ENCODE measurements around the gene ZFAND3.

ZFAND3 gene

DNA sequence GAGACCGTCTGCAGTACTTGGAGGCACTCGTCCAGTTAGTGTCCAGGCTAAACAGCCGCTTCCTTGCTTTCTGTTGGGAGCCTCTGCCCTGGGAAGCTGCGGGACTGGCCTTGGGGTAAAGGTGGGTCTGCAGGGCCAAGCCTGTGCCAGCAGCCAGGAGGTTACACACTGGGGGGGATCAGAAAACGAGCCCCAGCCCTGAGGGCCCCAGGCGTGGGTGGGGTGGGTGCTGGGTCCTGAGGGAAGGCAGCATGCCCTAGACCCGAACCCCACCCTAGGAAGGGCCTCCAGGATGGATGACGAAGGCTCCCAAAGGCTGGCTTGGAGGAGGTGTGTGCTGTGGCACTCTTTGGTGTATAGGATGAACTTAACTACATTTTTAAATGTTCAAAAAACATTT lies 335.2 kb downstream of the ZFAND3 start:
- DNase-seq (ENCODE audit: low read depth in 2 of 2): no peak

DNA sequence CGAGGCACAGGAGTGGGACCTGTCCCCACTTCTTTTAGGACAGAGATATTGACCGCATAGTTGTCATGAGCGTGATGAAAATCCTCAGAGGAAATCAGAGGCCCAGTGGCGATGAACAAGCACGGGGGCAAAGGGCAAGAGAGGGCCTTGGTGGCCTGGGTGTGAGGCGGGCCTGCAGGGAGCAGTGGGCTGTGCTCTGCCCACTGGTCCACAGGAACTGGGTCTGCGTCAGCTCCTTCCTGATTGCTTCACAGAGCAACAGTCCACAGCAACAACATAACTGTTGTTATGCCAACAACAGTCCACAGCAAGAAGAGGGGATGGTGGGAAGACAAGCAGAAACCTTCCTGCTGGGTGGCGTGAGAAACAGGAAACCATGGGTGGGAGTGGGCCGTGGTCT lies 335.6 kb downstream of the ZFAND3 start:
- DNase-seq (ENCODE audit: low read depth in 2 of 2): no peak

DNA sequence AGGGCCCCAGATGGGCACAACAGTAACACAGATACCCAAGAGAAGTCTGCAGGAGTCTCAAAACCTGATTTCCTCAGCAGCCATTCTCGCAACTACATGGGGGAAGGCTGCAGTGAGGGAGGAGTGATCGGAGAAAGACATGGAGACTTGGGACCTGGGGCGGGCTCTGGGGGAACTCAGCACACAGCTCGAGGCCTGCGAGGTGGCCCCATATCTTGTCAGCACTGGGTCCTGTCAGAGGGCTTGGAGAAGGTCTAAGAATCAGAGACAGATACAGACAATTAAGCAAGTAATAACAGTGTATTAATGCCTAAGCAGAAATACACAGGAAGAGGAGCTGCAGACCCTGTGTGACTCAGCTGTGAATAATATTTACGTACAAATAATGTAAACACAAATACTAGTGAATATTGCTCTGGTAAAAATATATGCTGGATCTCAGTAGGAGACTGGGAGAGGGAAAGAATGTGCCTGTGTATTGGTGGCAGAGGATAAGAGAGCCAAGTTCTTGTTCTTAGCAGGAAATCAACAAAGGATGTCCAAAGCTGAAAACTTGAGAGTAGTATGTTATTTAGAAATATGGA lies 336.2 kb downstream of the ZFAND3 start:
- DNase-seq (ENCODE audit: low read depth in 2 of 2): no peak

DNA sequence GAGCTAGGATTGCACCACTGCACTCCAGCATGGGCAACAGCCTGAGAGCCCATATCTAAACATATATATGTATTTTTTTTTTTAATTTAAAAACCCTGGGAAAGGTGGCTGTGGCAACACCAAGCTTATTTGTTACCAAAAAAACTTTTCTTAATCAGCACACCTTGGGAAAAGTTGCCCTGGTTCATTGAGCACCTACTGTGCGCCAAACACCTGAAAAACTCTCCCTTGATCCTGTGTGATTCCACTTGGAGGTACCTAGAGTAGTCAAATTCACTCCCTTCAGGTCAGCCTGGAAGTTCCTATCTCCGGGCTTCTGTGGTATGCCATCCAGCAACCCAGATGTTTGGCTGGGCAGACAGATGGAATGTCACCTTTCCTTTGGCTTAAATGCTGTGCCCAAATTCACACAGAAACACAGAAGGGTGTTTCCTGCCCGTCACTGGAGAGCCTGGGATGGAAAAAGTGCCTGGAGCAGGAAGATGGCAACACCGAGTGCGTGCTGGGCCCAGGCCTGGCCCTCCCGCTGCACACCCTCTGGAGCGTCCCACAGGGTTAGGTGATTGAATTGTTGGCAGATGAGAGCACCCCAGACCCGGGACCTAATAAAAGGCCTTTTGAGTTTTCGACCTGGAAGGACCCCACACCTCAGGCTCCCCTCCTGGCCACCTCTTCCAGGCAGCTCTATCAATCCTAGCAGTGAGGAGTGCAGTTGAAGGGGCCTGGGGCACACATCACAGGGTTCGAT lies 337.5 kb downstream of the ZFAND3 start:
- no peak for DNase-seq (ENCODE audit: low read depth in 2 of 2)

DNA sequence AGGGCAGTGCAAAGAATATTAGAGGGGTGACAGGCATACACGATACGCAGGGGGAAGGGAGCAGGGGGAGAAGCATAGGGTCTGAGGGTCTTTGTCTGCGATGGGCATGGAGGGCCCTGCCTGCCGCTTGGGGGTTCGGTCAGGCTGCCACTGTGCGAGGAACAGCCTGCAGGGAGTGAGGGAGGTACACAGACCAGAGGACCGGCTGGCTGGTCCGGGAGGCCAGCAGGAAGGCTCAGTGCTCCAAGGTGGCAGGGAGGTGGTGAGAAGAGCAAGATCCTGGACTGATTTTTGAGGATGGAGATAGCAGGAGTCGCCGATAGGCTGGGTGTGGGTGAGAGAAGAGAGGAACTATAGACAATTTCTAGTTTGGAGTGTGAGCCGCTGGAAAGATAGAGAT lies 338.4 kb downstream of the ZFAND3 start:
- DNase-seq (ENCODE audit: low read depth in 2 of 2): no peak

DNA sequence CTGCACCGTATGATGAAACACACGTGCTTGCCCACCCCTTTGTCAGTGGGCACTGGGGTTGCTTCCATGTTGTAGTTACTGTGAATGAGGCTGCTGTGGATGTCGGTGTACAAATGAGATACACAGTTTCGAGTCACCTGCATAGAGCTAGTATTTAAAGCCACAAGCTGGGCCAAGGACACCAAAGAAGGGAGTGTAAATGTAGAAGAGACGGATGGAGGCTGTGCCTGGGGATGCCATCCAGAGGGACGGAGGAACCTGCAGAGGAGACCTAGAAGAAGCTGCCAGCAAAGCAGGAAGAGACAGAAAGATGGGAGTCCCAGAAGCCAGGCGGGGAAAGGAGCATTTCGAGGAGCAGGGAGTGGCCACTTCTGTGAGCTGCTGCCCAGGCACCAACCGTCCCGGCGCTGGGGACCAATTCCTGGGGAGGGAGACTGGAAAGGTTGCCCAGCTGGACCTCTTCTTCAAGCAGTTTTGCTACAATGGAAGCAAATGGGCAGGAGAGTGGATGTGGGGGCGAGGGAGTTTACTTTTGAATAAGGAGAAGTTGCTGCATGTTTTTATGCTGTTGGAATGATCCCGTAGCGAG lies 339.3 kb downstream of the ZFAND3 start:
- DNase-seq (ENCODE audit: low read depth in 2 of 2): no peak

DNA sequence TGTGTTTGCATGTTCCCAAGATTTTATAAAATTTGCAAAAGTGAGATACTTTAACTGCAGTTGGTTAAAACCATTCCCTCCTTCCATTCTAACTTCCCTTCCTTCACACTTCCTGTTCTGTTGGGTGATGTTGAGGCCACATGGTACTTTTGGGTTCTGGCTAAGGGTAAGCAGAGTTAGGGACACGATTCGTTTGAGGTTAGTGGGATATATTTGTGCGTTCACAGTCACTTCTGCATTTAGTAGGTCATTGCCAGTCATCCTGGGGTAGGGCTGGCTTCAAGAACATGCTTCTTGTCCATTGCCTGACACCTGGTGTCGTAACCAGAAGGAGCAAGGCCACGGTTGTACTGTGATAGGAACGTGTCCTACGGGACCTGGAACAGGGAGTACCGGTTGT lies 340.1 kb downstream of the ZFAND3 start:
- DNase-seq (ENCODE audit: low read depth in 2 of 2): no peak

DNA sequence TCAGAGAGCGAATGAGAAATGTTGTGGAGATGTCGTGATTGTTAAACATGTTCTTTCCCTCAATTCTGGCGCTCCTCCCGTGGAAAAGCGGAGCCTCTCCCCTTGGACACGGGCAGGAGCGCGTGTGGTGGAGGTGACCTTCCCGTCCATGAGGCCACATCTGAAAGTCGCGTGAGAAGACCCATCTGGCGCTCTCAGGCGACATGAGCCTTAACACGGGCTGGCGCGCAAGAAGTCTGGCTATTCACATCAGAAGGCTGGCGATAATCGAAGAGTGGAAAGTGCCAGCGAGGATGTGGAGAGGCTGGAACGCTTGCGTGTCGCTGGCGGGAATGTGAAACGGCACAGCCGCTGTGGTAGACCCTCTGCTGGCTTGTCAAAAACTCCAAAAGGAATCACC lies 341.3 kb downstream of the ZFAND3 start:
- DNase-seq (ENCODE audit: low read depth in 2 of 2): no peak

DNA sequence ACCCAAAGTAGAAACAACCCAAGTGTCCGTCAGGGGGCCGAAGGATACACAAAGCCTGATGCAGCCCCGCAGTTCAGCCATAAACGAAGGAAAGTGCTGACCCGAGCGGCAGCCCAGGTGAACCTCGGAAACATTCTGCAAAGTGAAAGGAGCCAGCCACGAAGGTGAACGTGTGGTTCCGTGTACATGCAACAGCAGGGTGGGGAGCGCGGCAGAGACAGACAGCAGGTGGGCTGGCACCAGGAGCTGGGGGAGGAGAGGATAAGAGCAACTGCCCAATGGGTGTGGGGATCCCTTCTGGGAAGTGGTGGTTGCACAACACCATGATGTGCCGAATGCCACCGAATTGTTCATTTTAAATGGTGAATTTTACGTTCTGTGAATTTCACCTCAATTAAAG lies 341.8 kb downstream of the ZFAND3 start:
- no peak for DNase-seq (ENCODE audit: low read depth in 2 of 2)

DNA sequence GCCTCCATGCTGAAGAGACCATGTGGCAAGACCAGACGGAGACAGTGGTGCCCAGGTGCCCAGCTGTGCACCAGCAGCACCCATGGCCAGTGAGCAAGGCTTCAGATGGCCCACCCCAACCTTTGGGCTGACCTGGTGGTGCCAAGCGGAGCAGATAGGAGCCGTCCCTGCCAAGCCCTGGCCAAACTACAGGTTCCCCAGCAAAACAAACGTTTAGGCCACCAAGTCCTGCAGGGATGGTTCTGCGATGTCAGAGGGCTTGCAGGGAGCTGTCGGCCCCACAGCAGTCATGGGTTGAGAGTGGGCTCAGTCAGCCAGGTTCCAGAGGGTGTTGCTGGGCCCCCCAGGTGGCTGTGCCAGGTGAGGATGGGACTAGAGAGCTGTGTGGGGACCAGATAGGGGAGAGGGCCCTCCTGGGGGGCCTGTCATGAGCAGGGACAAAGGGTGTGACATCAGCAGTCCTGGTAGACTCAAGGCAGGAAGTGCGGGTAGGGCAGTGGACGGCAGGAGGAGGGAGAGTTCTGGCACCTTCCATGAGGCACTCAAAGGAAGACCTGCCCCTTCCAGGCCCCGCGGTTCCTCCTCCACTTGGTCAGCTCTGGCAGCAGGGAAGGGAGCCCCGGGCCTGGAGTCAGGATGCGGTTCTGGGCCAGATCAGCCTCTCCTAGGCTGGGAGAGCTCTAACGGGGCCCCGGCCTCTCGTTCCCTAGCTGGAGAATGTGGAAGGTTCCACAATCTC lies 342.4 kb downstream of the ZFAND3 start:
- no peak for DNase-seq (ENCODE audit: low read depth in 2 of 2)

DNA sequence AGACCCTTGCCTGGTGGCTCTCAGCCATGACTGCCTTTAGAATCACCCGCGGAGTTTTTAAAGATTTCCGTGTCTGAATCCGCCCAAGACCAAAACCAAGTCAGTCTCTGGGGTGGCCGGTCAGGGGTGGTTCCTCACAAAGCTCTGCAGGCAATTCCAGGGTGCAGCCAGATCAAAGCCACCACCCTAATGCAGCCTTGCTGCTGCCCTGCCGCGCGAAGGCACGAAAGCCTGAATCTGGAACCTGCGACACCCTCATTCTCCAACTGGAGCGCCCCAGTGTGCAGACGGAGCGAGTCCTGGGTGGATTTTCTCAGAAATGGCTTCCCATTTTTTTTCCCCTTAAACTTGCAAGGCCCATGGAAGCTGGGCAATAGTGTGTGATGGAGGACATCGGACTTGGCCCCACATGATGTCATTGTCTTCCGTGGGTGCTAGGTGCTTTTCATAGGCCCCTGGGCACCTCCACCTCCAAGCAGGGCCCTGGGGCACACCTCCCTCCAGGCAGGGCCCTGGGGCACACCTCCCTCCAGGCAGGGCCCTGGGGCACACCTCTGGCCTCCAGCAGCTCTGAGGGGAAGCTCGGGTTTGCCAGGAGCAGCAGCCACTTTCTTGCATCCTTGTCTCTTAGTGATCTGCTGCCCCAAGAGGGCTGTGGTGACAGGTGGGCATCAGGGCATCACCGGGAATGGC lies 343.1 kb downstream of the ZFAND3 start:
- DNase-seq (ENCODE audit: low read depth in 2 of 2): no peak

DNA sequence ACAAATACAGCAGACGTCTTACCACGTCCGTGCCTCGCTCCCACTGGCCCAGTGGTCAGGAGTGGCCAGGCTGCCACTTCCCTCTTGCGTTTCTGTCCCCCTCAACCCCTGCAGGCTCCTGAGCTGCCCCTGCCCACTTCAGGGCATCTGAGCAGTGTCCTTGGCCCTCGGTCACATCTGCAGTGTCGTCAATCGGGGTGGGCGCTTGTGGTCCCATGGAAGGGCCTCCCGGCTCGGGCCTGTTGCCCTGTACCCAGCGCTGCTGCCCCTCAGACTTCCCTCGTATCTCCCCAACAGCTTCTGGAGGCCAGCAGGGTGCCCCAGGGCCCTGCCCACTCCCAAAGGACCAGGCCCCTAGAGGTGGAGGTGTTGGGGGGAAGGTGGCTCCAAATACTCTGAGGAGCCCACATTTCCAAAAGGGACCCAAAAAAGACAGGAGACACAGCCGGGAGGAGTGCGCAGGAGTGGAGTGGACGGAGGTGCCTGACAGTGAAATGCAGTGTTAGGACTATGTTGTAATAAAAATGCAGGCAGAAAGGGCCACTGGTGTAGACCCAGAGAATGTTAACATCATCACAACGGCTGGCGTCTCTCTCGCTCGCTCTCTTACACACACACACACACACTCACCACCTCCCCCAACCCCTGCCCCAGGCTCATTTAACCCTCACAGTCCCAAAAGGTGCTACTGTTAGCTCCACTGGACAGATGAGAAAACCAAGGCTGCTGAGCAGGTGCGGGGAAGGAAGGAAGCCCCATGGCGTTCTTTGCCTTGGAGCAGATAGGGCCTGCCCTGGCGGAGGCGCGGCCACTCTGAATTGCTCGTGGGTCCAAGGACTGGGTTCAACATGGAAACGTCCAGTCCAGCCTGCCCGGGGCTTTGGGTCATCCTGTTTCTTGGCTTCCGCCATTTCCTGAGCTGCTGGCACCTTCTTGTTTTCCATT lies 343.9 kb downstream of the ZFAND3 start:
- no peak for DNase-seq (ENCODE audit: low read depth in 2 of 2)

DNA sequence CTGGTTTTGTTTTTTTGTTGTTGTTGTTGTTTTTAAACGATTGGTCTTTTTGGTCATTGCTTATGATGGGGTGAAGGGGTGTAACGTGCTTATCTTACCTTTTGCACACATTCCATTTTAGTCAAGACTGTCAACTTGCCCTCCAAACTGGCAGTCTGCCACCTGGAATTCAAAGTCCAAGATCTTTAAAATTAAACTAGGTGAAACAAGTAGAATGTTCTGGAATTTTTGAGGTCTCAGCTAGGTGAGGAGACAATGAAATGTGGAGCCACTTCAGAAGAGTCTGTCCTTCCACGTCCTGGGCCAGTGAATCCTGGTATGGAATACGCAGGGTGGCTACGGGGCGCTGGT lies 344.6 kb downstream of the ZFAND3 start:
- DNase-seq (ENCODE audit: low read depth in 2 of 2): no peak

DNA sequence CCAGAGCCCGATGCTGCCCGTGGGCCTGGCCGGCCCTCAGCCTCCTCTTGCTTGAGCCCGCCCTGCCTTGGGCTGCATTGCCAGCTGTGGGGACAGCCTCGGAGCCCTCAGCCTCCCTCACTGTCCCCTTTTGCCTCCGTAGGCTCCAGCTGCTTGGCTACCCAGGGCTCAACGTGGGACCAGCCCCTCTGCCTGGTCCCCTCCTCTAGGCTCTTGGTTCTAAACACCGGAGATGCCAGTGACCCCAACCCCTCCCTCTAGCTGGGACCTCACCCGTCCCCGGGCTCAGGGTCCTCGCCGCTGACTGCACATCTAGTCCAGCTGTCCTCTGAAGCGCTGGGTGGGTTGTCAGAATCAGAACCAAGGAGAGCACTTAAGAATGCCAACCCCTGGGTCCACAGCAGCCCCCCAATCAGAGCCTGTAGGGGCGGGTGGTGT lies 345.2 kb downstream of the ZFAND3 start:
- DNase-seq (ENCODE audit: low read depth in 2 of 2): no peak

DNA sequence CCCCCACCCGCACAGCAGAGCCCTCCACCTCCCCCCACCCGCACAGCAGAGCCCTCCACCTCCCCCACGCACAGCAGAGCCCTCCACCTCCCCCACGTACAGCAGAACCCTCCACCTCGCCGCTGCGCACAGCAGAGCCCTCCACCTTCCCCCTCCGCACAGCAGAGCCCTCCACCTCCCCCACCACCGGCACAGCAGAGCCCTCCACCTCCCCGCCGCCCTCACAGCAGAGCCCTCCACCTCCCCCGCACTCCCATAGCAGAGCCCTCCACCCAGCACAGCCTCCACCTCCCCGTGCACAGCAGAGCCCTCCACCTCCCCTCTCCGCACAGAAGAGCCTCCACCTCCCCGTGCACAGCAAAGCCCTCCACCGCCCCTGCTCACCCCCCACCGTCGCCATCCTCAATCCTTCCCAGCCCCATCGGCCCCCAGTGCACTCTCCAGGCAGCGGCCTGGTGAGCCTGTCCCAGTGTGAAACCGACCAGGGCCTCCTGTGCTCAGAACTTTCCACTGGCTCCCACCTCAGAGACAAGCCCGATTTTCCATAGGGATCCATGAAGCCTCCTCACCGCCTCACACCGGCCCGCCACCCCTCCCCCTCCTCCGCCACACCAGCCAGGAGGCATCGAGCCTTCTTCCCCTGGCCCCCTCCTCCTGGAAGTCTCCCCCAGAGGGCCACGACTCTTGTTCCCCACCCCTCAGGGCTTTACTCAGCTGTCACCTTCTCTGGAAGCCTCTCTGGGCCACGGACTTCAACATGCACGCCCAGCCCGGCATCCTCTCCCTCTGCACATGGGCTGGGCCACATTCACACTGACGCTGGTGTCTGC lies 347.1 kb downstream of the ZFAND3 start:
- no peak for DNase-seq (ENCODE audit: low read depth in 2 of 2)

DNA sequence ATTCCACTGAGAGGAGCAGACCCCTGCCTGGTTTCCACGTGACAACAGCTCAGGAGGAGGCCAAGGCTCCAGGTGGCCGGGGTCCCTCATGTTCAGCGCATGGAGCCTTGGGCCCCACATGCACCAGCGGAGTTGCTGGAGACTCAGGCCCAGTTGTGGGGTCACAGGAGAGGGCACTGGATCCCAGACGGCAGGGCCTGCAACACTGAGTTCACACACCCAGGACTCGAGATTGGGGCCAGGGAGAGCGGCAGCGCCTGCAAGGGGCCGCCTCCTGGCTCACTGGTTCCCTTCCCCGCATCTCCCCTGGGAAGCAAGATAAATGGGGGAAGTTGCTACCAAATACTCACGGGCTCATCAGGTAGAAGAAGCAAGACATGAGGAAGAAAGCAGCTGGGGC lies 348.1 kb downstream of the ZFAND3 start:
- no peak for DNase-seq (ENCODE audit: low read depth in 2 of 2)

DNA sequence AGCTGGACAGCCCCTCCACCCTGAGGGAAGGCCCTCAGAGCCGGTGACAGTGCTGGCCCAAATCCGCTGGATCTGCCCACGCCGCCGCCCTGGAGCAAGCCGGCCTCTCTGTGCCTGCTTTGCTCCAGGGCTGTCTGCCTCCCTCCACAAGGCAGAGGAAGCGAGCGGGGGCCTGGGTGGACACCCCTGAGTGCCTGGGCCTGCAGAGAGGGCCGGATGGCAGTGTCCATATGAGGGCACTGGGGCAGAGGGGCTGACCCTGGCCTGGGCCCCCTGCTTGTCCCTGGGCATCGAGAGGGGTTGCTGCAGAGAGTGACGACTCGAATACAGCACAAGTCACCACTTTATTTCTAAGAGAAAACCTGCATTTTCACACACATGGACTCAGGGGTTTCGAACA lies 348.6 kb downstream of the ZFAND3 start:
- DNase-seq (ENCODE audit: low read depth in 2 of 2): no peak

DNA sequence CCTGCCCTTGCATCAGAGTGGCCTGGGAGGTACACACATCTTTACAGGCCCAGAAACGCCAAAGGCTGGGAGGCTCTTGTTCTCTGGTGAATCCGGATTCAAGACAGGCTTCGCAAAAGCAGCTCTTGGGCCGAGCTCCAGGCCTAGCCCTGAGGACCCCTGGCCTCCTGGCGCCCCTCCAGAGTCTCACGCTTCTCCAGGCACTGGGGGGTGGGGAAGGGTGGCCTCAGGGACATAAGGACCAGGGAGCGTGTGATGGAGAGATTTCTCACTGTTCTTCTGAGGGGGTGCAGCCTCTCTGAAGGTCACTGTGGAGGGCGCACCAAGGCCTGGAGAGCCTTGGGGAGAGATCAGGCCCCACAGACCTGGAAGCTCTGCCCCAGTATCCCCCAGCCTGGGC lies 349.2 kb downstream of the ZFAND3 start:
- no peak for DNase-seq (ENCODE audit: low read depth in 2 of 2)

DNA sequence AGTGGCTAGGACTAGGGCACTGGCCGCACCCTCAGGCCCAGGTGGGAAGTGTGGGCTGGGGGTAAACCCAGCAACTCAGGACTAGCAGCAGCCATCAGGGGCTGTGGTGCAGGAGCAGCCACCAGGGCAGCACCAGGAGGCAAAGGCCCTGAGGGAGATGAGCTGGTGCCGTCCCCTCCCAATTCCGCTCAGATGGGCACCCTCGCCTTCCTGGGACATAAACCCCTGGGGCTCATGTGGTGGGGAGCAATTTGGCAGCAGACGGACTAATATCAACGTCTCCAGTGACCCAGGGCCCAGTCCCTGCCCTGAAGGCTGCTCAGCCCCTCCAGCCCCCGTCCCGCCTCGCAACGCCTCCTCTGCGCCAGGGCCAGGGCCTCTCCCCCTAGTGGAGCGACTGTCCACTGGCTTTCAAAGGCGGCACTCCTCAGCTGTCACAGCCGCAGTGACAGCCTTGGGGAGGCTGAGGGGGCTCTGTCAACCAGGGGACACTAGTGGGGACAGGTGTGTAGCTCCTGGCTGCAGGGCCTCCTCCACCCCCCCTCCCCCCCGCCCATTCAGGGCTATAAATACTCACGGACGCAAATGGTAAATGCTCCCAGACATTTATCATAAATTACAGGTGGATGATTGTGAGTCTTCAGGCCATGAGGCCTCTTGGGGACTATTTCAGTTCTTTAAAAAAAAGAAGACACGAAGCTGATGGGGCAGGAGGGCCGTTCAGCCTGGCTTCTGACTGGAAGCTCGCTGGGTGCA lies 349.9 kb downstream of the ZFAND3 start:
- no peak for DNase-seq (ENCODE audit: low read depth in 2 of 2)

Data from stimulated activated CD4-positive, alpha-beta T cell treated with anti-CD3 and anti-CD28 coated beads, Interleukin-1b, Interleukin-23, amount 100 ng/mL, for 4 hours (primary cell).